Heart left ventricle (tissue), 16 donors: ENCODE measurements around the gene ABTB2. TPM values are rescaled to one million over a fixed set of nuclear protein-coding genes. Genes with fewer than 3 reads are reported as not detected.

Experiments used
- ATAC-seq, 4 donors: fragments of 200-7000 bp; cut with Tn5 transposase; one replicate each; pipeline ENCODE4 v1.9.1; 2020 to 2022; ENCODE audit warnings: moderate library complexity in 4 of 4, mild to moderate bottlenecking in 3 of 4, moderate number of reproducible peaks in 1 of 4
- DNase-seq, 5 donors: peaks; one replicate each; pipeline ENCODE4 v3.0.0-alpha.2; 2020
- H3K27ac ChIP-seq, 12 donors: fragments of 200-600 bp; sonication (generic) in 4 of 12; one replicate each; pipeline versions ENCODE4 v1.5.0 to v1.8.0; 2016 to 2022; ENCODE audit warnings: mild to moderate bottlenecking in 2 of 12
- H3K27me3 ChIP-seq, 9 donors: fragments of 200-600 bp; sonication (generic) in 2 of 9; one replicate each; pipeline versions ENCODE4 v1.5.1 to v1.8.0; 2016 to 2022; ENCODE audit warnings: mild to moderate bottlenecking in 3 of 9
- H3K36me3 ChIP-seq, 9 donors: fragments of 200-600 bp; sonication (generic) in 2 of 9; one replicate each; pipeline versions ENCODE4 v1.5.0 to v1.8.0; 2018 to 2022; ENCODE audit warnings: mild to moderate bottlenecking in 2 of 9
- H3K4me1 ChIP-seq, 12 donors: fragments of 200-600 bp; sonication (generic) in 4 of 12; one replicate each; pipeline versions ENCODE4 v1.5.0 to v1.8.0; 2016 to 2022; ENCODE audit warnings: mild to moderate bottlenecking in 3 of 12
- H3K4me3 ChIP-seq, 12 donors: fragments of 200-600 bp; sonication (generic) in 4 of 12; one replicate each; pipeline versions ENCODE4 v1.5.0 to v1.8.0; 2017 to 2022; ENCODE audit warnings: mild to moderate bottlenecking in 9 of 12, moderate library complexity in 4 of 12
- H3K9me3 ChIP-seq, 12 donors: fragments of 200-600 bp; sonication (generic) in 4 of 12; one replicate each; pipeline versions ENCODE4 v1.5.0 to v1.8.0; 2016 to 2022; ENCODE audit warnings: mild to moderate bottlenecking in 1 of 12
- POLR2A ChIP-seq, 2 donors: fragments of 450-650 bp; IDR thresholded peaks; one replicate each; pipeline ENCODE4 v1.6.1; 2017; ENCODE audit warnings: antibody characterized with exemption in 2 of 2, mild to moderate bottlenecking in 2 of 2, moderate library complexity in 2 of 2
- WGBS, 4 donors: extraction: QIAGEN DNeasy Blood & Tissue Kit in 2 of 4; methylation state at CpG; one replicate each; pipeline versions ENCODE4 v1.1.5 to v1.1.7; 2013 to 2018; 5-methylcytosine and 5-hydroxymethylcytosine counted together
- intact Hi-C, 10 donors: fragments of 100-400 bp; cut with DNase I; formaldehyde crosslinking; loops; one replicate each; pipeline versions ENCODE4 v1.11.1 to v1.14.2; 2022
- polyA plus RNA-seq, 2 donors: library from polyadenylated mRNA; stranded (reverse); fragments of 200-250 nt; gene quantifications; one replicate each; pipeline ENCODE4 v1.2.3, GENCODE V29; 2013
- total RNA-seq, 9 donors: library from RNA; depleted of rRNA in 2 of 9; stranded (reverse); fragments of >200 nt in 2 of 9; fragmentation: NEBNext Ultra II Directional in 3 of 9; extraction: Animal tissue kit (Norgen Biotek cat#: 25700) in 3 of 9; gene quantifications; one replicate each; pipeline versions ENCODE4 v1.1.0 to v1.2.4, GENCODE V29; 2016 to 2023
- TF ChIP-seq, protein P1 (sequence below), 12 donors: fragments of 200-600 bp; sonication (generic) in 4 of 12; IDR thresholded peaks; one replicate each; pipeline versions ENCODE4 v1.5.0 to v1.8.0; 2018 to 2022; ENCODE audit warnings: antibody characterized with exemption in 12 of 12, mild to moderate bottlenecking in 5 of 12
- donor health status: ischemic (EF 13 %, LVEDD 7.1; RV severe dilation, severe dysfunction).
- donor health status: healthy with polysubstance abuse.
- donor health status: DM: no; HTN: yes; CAD: no.
- donor health status: DM: no; HTN: no; CAD: no.
- donor health status: ischemic (EF 25% LVEDD 6.9; RV normal size, moderate dysfunction).
- donor health status: ischemic (EF 25% LVEDD 5.7; RV mildly dilated, moderate dysfunction).
- donor health status: healthy.
- donor health status: DM: yes; HTN: yes; CAD: no.
- donor health status: ischemic (EF 35%, LVEDD 5.7; RV mildly dilated, moderate dysfunction).
- donor health status: nonischemic (EF 11% LVEDD 7.7; RV severe dilation, severe dysfunction).
- donor health status: DM: yes; HTN: yes; CAD: no.
- donor health status: PGD.
- donor health status: ischemic (EF 29% LVEDD 5.4; RV normal size, mild dysfunction).
- donor health status: nonischemic (EF 23%, LVEDD 6.1; RV moderate dilation, normal function).

ABTB2 gene
- total and polyA plus RNA-seq, 11 donors, result 3.3 to 27.1 (median 12.5) TPM

DNA sequence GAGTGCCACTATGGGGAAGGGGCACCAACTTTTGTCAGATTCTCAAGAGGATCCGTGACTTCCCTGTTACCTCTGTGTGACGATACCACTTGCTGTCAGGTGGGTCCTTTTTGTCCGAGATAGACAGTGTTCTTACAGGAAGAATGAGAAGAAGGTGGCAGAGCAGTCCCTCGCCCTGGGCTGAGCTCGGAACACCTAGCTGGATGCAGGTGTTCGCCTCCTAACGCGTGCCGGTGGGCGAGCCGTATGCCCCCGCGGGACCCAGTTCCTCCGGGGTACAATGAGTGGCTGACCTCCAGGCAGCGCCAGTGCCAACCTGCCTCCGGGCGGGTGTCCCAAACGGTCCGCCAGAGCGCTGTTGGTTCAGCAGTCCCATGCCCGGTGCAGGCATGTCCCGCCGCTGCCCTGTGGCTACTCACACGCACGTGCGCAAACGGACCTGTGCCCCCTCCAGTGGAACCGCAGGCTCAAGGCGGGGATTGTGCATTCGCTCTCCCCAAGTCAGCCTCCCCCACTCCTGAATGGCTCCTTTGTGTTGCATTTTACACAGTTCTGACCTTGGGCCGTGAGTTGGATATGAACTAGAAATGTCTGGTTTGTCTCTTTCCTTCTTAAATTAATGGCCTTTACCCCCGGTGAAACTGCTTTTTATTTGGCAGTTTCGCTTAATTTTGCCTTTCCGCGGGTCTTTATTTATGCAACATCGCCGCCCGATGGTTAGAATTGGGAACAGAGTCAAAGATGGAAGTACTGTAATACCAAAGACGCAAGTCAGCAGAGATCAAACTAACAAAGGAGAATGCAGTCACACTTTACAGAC, 1.1 kb upstream of the ABTB2 start:
- Histone ChIP-seq H3K27me3 (peaks cover 0 to 18% (median 4%) of the 10 kb centered on the region in 9 donors), H3K4me3 (peak overlapping the region; percentile 25 to 84 (median 52)), H3K27ac (peak overlapping the region in 9 of 12 donors; percentile 13 to 80 (median 49)), H3K9me3 (no peaks in the 10 kb centered on the region), H3K36me3 (no peaks in the 10 kb centered on the region), H3K4me1 (peaks cover 0 to 43% (median 30%) of the 10 kb centered on the region in 12 donors)
- ATAC-seq (peak; percentile 50 to 67 (median 56)), DNase-seq (peak; percentile 61 to 84 (median 76))
- TF ChIP-seq POLR2A (IDR thresholded peaks at IDR 0.05), result no peak
- TF ChIP-seq, protein P1, sequence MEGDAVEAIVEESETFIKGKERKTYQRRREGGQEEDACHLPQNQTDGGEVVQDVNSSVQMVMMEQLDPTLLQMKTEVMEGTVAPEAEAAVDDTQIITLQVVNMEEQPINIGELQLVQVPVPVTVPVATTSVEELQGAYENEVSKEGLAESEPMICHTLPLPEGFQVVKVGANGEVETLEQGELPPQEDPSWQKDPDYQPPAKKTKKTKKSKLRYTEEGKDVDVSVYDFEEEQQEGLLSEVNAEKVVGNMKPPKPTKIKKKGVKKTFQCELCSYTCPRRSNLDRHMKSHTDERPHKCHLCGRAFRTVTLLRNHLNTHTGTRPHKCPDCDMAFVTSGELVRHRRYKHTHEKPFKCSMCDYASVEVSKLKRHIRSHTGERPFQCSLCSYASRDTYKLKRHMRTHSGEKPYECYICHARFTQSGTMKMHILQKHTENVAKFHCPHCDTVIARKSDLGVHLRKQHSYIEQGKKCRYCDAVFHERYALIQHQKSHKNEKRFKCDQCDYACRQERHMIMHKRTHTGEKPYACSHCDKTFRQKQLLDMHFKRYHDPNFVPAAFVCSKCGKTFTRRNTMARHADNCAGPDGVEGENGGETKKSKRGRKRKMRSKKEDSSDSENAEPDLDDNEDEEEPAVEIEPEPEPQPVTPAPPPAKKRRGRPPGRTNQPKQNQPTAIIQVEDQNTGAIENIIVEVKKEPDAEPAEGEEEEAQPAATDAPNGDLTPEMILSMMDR (IDR thresholded peaks at IDR 0.05), result peak; percentile 54 to 91 (median 80)
- intact Hi-C loops, result loop anchor here (1.0 to 10.0 kb wide), 17 partner anchors 47 to 504 kb away; partner anchors contain the start of genes NAT10 (in 2 of the 10) and CAPRIN1 (in 1 of the 10)
- WGBS, 4 donors, result 0 to 1% (median 0%) methylated on average over 17 to 39 of the region's 39 CpGs

DNA sequence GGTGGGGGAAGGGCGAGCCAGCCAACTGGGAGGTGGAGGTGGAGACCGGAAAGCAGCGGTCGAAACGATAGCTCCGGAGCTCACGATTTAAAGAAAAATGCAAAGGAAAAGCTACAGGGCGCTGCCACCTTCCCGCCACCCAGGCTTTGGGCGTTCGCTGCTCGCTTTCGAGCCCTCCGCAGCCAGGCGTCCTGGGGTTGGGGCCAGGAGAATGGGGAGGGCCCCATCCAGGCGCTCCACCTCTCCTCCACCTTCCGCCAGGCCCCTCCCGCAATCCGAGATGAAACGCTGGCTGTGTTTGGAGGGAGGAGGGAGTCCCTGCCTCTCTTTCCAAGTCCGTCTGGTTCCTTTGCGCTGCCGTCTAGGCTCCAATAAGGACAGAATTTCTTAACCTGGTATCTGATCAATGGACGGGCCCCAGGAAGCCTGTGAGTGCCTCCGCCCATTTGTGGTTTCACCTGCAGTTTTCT, 483 bp upstream of the ABTB2 start:
- peak in 4 of 5 donors; percentile 41 to 74 (median 60) for DNase-seq
- peak in 3 of 4 donors; percentile 14 to 29 (median 26) for ATAC-seq
- no peaks in the 10 kb centered on the region for H3K36me3 ChIP-seq
- peak overlapping the region in 10 of 12 donors; percentile 13 to 80 (median 50) for H3K27ac ChIP-seq
- peaks cover 0 to 44% (median 30%) of the 10 kb centered on the region in 12 donors for H3K4me1 ChIP-seq
- intact Hi-C loops, result loop anchor here (1.0 to 10.0 kb wide), 16 partner anchors 46 to 503 kb away; partner anchors contain the start of genes NAT10 (in 2 of the 10) and CAPRIN1 (in 1 of the 10)
- no peak for TF ChIP-seq POLR2A (IDR thresholded peaks at IDR 0.05)
- TF ChIP-seq, protein P1 (IDR thresholded peaks at IDR 0.05), result no peak
- peaks cover 0 to 22% (median 6%) of the 10 kb centered on the region in 9 donors for H3K27me3 ChIP-seq
- WGBS, 4 donors, result 0 to 1% (median 1%) methylated on average over 21 to 25 of the region's 25 CpGs
- H3K9me3 ChIP-seq, result no peaks in the 10 kb centered on the region
- peak overlapping the region; percentile 25 to 84 (median 52) for H3K4me3 ChIP-seq

DNA sequence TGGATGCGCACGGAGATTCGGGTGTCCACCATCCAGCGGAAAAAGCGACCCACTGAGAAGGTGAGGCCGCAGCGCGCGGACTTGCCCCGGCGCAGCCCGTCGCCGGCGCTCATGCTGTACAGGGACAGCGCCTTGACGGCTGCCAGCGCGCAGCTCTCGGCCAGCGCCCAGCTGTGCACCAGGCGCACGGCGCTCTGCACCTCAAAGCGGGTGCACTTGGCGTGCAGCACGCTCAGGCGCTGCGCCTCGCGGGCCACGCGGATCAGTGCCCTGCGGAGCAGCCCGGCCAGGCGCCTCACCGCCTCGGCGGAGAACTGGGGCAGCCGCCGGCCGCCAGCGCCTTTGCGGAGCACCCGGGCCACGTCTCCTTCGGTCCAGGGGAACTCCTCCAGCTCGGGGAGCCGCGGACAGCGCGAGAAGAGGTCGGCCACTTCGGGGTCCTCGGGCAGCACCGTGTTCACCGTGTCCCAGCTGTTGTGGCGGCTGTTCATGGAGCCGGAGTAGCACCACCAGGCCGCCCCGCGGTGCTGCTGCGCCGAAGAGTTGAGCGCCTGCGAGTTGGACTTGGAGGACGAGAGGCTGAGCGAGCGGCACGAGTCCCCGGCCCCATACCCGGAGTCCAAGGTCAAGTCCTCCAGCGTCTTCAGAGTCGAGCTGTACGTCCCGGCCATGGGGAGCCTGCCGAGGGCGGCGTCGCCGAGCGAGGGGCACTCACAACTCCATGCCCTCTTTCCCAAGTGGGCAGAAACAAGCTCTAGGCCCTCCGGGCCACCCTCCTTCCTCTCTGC, 703 bp downstream of the ABTB2 start:
- intact Hi-C loops, result loop anchor here in 9 of 10 donors (1.0 to 10.0 kb wide), 12 partner anchors 45 to 502 kb away; partner anchors contain the start of genes NAT10 (in 2 of the 9) and CAPRIN1 (in 1 of the 9)
- ATAC-seq, result peak; percentile 28 to 74 (median 58)
- DNase-seq, result peak; percentile 45 to 80 (median 64)
- Histone ChIP-seq H3K27me3 (peaks cover 0 to 22% (median 6%) of the 10 kb centered on the region in 9 donors), H3K4me3 (peak overlapping the region; percentile 42 to 84 (median 64)), H3K9me3 (no peaks in the 10 kb centered on the region), H3K4me1 (peaks cover 0 to 44% (median 30%) of the 10 kb centered on the region in 12 donors), H3K27ac (peak overlapping the region; percentile 62 to 89 (median 79)), H3K36me3 (no peaks in the 10 kb centered on the region)
- TF ChIP-seq, protein P1 (IDR thresholded peaks at IDR 0.05), result peak in 3 of 12 donors; percentile 7 to 29 (median 25)
- TF ChIP-seq POLR2A (IDR thresholded peaks at IDR 0.05), result no peak
- WGBS, 4 donors, result 0 to 1% (median 1%) methylated on average over 24 to 83 of the region's 83 CpGs
